Ectodermal cell (in vitro differentiated cells): ENCODE measurements around the gene ABHD17C.
"Not testable (repeated sequence)": the region's sequence is repeated elsewhere in the genome, so short reads cannot be mapped to it uniquely, and the experiment has no call there.

Experiments
- H3K27ac ChIP-seq: 2 replicates; pipeline ENCODE4 v1.7.0; 2013; ENCODE audit warnings: mild to moderate bottlenecking, low read depth, low read length; ENCODE audit not compliant: insufficient read depth, poor library complexity, severe bottlenecking
- H3K27me3 ChIP-seq: 2 replicates; pipeline ENCODE4 v1.7.0; 2013; ENCODE audit warnings: mild to moderate bottlenecking, low read length; ENCODE audit not compliant: insufficient read depth, control insufficient read depth, poor library complexity, severe bottlenecking
- H3K36me3 ChIP-seq: one replicate; pipeline ENCODE4 v1.7.0; 2013; ENCODE audit warnings: low read length; ENCODE audit not compliant: control insufficient read depth, insufficient read depth
- H3K4me1 ChIP-seq: one replicate; pipeline ENCODE4 v1.7.0; 2013; ENCODE audit warnings: low read length; ENCODE audit not compliant: control insufficient read depth, insufficient read depth
- H3K4me3 ChIP-seq: 2 replicates; pipeline ENCODE4 v1.7.0; 2013; ENCODE audit warnings: low read depth, low read length, control low read depth; ENCODE audit not compliant: insufficient read depth
- H3K9me3 ChIP-seq: 2 replicates; pipeline ENCODE4 v1.7.0; 2013; ENCODE audit warnings: mild to moderate bottlenecking, low read length, moderate library complexity; ENCODE audit not compliant: control insufficient read depth
- WGBS, 2 experiments: methylation state at CpG; one replicate each; pipeline ENCODE4 v1.1.7; 2013; ENCODE audit warnings: missing lambda C conversion rate in 2 of 2; 5-methylcytosine and 5-hydroxymethylcytosine counted together

Gene ABHD17C

GRCh38 chr15:80755885-80756284, 60.8 kb downstream of the ABHD17C start:
- 85 to 87% methylated on average over 3 of the region's 3 CpGs for WGBS, 2 experiments
- Histone ChIP-seq H3K36me3 (no peaks in the 10 kb centered on the region), H3K4me3 (no peak overlapping the region), H3K27me3 (no peaks in the 10 kb centered on the region), H3K9me3 (no peaks in the 10 kb centered on the region), H3K4me1 (no peaks in the 10 kb centered on the region), H3K27ac (no peak overlapping the region)

GRCh38 chr15:80758130-80758745, 63.1 kb downstream of the ABHD17C start:
- WGBS, 2 experiments = 93 to 95% methylated on average over 5 to 6 of the region's 6 CpGs
- Histone ChIP-seq H3K4me3 (no peak overlapping the region), H3K27ac (no peak overlapping the region), H3K9me3 (no peaks in the 10 kb centered on the region), H3K36me3 (no peaks in the 10 kb centered on the region), H3K27me3 (no peaks in the 10 kb centered on the region), H3K4me1 (no peaks in the 10 kb centered on the region)

GRCh38 chr15:80760960-80761359, 65.8 kb downstream of the ABHD17C start:
- Histone ChIP-seq H3K36me3 (no peaks in the 10 kb centered on the region), H3K27ac (no peak overlapping the region), H3K27me3 (no peaks in the 10 kb centered on the region), H3K4me3 (no peak overlapping the region), H3K9me3 (no peaks in the 10 kb centered on the region), H3K4me1 (no peaks in the 10 kb centered on the region)
- WGBS, 2 experiments = 80 to 82% methylated on average over 2 of the region's 4 CpGs

GRCh38 chr15:80761754-80762153, 66.6 kb downstream of the ABHD17C start:
- no peaks in the 10 kb centered on the region for H3K27me3 ChIP-seq
- no peaks in the 10 kb centered on the region for H3K9me3 ChIP-seq
- no peaks in the 10 kb centered on the region for H3K4me1 ChIP-seq
- no peak overlapping the region for H3K4me3 ChIP-seq
- no peaks in the 10 kb centered on the region for H3K36me3 ChIP-seq
- 94 to 95% methylated on average over 6 of the region's 6 CpGs for WGBS, 2 experiments
- H3K27ac ChIP-seq = no peak overlapping the region

GRCh38 chr15:80763235-80763634, 68.1 kb downstream of the ABHD17C start:
- 83 to 96% methylated on average over 3 of the region's 3 CpGs for WGBS, 2 experiments
- not testable (repeated sequence) for H3K27me3 ChIP-seq, H3K9me3 ChIP-seq, H3K4me3 ChIP-seq, H3K36me3 ChIP-seq, H3K4me1 ChIP-seq, H3K27ac ChIP-seq

GRCh38 chr15:80764535-80764934, 69.4 kb downstream of the ABHD17C start:
- H3K36me3 ChIP-seq = no peaks in the 10 kb centered on the region
- H3K27me3 ChIP-seq = no peaks in the 10 kb centered on the region
- H3K9me3 ChIP-seq = no peaks in the 10 kb centered on the region
- 83 to 84% methylated on average over 3 of the region's 3 CpGs for WGBS, 2 experiments
- H3K27ac ChIP-seq = no peak overlapping the region
- no peaks in the 10 kb centered on the region for H3K4me1 ChIP-seq
- H3K4me3 ChIP-seq = no peak overlapping the region

- Histone ChIP-seq H3K4me3 (no peak overlapping the region), H3K27me3 (no peaks in the 10 kb centered on the region), H3K36me3 (no peaks in the 10 kb centered on the region), H3K4me1 (no peaks in the 10 kb centered on the region), H3K27ac (no peak overlapping the region), H3K9me3 (no peaks in the 10 kb centered on the region)
- WGBS, 2 experiments = 96% methylated on average over 3 of the region's 3 CpGs
These were observed 71.2 kb downstream of the ABHD17C start for GRCh38 chr15:80766275-80766674.

- H3K27ac ChIP-seq = no peak overlapping the region
- 77 to 79% methylated on average over 1 of the region's 1 CpG for WGBS, 2 experiments
- no peaks in the 10 kb centered on the region for H3K27me3 ChIP-seq
- no peaks in the 10 kb centered on the region for H3K4me1 ChIP-seq
- no peaks in the 10 kb centered on the region for H3K9me3 ChIP-seq
- H3K4me3 ChIP-seq = no peak overlapping the region
- no peaks in the 10 kb centered on the region for H3K36me3 ChIP-seq
These were observed 73.0 kb downstream of the ABHD17C start for GRCh38 chr15:80768158-80768557.

GRCh38 chr15:80769153-80769828, 74.2 kb downstream of the ABHD17C start:
- Histone ChIP-seq H3K27me3 (no peaks in the 10 kb centered on the region), H3K27ac (no peak overlapping the region), H3K4me3 (no peak overlapping the region), H3K36me3 (no peaks in the 10 kb centered on the region), H3K9me3 (no peaks in the 10 kb centered on the region), H3K4me1 (no peaks in the 10 kb centered on the region)
- 91% methylated on average over 7 of the region's 7 CpGs for WGBS, 2 experiments

- 93% methylated on average over 7 of the region's 7 CpGs for WGBS, 2 experiments
- H3K27me3 ChIP-seq = no peaks in the 10 kb centered on the region
- no peaks in the 10 kb centered on the region for H3K9me3 ChIP-seq
- no peak overlapping the region for H3K27ac ChIP-seq
- no peak overlapping the region for H3K4me3 ChIP-seq
- no peaks in the 10 kb centered on the region for H3K36me3 ChIP-seq
- no peaks in the 10 kb centered on the region for H3K4me1 ChIP-seq
These were observed 75.0 kb downstream of the ABHD17C start for GRCh38 chr15:80769829-80770705.
